Central memory CD8-positive, alpha-beta T cell (primary cell): Measurements from ENCODE around the gene PAH.

Experiments used
- ATAC-seq: fragments of 150-1000 bp; cut with Tn5 transposase; replicated peaks from 2 replicates; pipeline ENCODE4 v1.10.0; 2022; ENCODE audit warnings: mild to moderate bottlenecking, moderate FRiP score, moderate number of reproducible peaks; ENCODE audit not compliant: poor library complexity, severe bottlenecking; ENCODE audit errors: extremely low read depth
- DNase-seq, 2 donors: peaks; one replicate each; pipeline ENCODE4 v3.0.0; 2021; ENCODE audit warnings: low spot score in 2 of 2
- H3K27ac Mint-ChIP-seq: one replicate; pipeline ENCODE4 v1.8.0; 2022; ENCODE audit warnings: low read depth, mild to moderate bottlenecking, moderate library complexity, mixed read lengths
- H3K27me3 Mint-ChIP-seq: one replicate; pipeline ENCODE4 v1.8.0; 2022; ENCODE audit warnings: mixed read lengths
- H3K36me3 Mint-ChIP-seq: one replicate; pipeline ENCODE4 v1.8.0; 2022; ENCODE audit warnings: mild to moderate bottlenecking, moderate library complexity, mixed read lengths; ENCODE audit not compliant: insufficient read depth
- H3K4me1 Mint-ChIP-seq: one replicate; pipeline ENCODE4 v1.8.0; 2022; ENCODE audit warnings: mixed read lengths
- H3K4me3 Mint-ChIP-seq: one replicate; pipeline ENCODE4 v1.8.0; 2022; ENCODE audit warnings: mild to moderate bottlenecking, moderate library complexity, mixed read lengths
- H3K9me3 Mint-ChIP-seq: one replicate; pipeline ENCODE4 v1.8.0; 2022; ENCODE audit warnings: mixed read lengths

Gene PAH

DNA sequence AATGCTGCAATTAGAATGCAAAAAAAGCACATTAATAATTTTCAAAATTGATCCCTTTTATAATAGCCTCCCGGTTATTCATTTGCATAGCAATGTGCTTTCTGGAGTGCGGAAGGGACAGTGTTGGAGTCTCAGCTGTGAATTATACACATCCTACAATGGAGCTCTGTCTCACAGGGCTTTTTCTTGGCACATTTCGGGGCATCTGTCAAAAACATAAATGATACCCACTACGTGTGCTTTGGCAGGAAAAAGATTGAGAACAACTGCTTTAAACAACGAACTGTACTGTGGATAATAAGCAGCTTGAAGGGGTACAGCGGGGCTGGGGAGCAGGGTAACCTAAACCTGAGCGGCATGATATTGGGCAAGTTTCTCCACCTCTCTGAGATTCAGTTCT, 123.1 kb downstream of the PAH start:
- no peak overlapping the region for H3K27ac Mint-ChIP-seq
- no peak for DNase-seq
- H3K36me3 Mint-ChIP-seq: no peaks in the 10 kb centered on the region
- no peaks in the 10 kb centered on the region for H3K9me3 Mint-ChIP-seq
- no peak overlapping the region for H3K4me3 Mint-ChIP-seq
- peaks cover 26% of the 10 kb centered on the region for H3K27me3 Mint-ChIP-seq
- no peaks in the 10 kb centered on the region for H3K4me1 Mint-ChIP-seq
- ATAC-seq: no peak
